ENCODE results near the gene INSIG1.

DNA sequence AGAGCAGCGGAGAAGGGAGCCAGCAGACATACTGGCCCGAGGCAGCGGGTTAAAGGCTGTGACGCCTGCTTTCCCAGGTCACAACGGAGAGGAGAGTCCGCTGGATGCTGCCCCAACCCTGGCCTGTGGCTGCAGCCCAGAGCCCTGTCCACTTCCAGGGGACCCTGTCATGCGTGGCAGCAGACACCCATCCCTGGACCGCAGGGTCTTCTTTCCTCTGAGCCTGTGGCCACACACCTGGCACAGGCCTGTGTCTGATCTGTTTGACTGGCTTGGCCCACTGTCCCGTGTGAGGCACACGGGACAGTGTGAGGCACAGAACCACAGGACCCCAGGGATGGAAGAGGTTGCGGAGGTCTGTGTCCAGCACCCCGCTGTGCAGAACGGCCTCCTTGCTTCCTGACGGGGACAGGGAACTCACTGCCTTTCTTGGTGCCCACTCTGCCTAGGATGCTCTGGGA is 42.4 kb downstream of the INSIG1 start:
- TF ChIP-seq POLR2AphosphoS5 (IDR thresholded peaks at IDR 0.05; ENCODE audit: low read depth) (no peak), EZH2 (IDR thresholded peaks at IDR 0.05; ENCODE audit: low read depth, unreplicated experiment) (no peak), EZH2phosphoT487 (IDR thresholded peaks at IDR 0.05; ENCODE audit: unreplicated experiment) (no peak), JUNB (IDR thresholded peaks at IDR 0.05; ENCODE audit: unreplicated experiment) (no peak), NANOG (IDR thresholded peaks at IDR 0.05; ENCODE audit: borderline replicate concordance) (no peak), CREB1 (CRISPR knock-in tag; IDR thresholded peaks at IDR 0.05; ENCODE audit: low read depth) (no peak), STAT1 (IDR thresholded peaks at IDR 0.05; ENCODE audit: unreplicated experiment) (no peak), ZNF114 (CRISPR knock-in tag; IDR thresholded peaks at IDR 0.05) (no peak)
- TF ChIP-seq, protein P1, sequence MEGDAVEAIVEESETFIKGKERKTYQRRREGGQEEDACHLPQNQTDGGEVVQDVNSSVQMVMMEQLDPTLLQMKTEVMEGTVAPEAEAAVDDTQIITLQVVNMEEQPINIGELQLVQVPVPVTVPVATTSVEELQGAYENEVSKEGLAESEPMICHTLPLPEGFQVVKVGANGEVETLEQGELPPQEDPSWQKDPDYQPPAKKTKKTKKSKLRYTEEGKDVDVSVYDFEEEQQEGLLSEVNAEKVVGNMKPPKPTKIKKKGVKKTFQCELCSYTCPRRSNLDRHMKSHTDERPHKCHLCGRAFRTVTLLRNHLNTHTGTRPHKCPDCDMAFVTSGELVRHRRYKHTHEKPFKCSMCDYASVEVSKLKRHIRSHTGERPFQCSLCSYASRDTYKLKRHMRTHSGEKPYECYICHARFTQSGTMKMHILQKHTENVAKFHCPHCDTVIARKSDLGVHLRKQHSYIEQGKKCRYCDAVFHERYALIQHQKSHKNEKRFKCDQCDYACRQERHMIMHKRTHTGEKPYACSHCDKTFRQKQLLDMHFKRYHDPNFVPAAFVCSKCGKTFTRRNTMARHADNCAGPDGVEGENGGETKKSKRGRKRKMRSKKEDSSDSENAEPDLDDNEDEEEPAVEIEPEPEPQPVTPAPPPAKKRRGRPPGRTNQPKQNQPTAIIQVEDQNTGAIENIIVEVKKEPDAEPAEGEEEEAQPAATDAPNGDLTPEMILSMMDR (conservative IDR thresholded peaks at IDR 0.05; ENCODE audit: low read depth in 2 of 2) = no peak
- TF ChIP-seq, protein P2, sequence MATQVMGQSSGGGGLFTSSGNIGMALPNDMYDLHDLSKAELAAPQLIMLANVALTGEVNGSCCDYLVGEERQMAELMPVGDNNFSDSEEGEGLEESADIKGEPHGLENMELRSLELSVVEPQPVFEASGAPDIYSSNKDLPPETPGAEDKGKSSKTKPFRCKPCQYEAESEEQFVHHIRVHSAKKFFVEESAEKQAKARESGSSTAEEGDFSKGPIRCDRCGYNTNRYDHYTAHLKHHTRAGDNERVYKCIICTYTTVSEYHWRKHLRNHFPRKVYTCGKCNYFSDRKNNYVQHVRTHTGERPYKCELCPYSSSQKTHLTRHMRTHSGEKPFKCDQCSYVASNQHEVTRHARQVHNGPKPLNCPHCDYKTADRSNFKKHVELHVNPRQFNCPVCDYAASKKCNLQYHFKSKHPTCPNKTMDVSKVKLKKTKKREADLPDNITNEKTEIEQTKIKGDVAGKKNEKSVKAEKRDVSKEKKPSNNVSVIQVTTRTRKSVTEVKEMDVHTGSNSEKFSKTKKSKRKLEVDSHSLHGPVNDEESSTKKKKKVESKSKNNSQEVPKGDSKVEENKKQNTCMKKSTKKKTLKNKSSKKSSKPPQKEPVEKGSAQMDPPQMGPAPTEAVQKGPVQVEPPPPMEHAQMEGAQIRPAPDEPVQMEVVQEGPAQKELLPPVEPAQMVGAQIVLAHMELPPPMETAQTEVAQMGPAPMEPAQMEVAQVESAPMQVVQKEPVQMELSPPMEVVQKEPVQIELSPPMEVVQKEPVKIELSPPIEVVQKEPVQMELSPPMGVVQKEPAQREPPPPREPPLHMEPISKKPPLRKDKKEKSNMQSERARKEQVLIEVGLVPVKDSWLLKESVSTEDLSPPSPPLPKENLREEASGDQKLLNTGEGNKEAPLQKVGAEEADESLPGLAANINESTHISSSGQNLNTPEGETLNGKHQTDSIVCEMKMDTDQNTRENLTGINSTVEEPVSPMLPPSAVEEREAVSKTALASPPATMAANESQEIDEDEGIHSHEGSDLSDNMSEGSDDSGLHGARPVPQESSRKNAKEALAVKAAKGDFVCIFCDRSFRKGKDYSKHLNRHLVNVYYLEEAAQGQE (IDR thresholded peaks at IDR 0.05; ENCODE audit: unreplicated experiment) = no peak
- TF ChIP-seq, protein P3, sequence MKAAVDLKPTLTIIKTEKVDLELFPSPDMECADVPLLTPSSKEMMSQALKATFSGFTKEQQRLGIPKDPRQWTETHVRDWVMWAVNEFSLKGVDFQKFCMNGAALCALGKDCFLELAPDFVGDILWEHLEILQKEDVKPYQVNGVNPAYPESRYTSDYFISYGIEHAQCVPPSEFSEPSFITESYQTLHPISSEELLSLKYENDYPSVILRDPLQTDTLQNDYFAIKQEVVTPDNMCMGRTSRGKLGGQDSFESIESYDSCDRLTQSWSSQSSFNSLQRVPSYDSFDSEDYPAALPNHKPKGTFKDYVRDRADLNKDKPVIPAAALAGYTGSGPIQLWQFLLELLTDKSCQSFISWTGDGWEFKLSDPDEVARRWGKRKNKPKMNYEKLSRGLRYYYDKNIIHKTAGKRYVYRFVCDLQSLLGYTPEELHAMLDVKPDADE (IDR thresholded peaks at IDR 0.05) = no peak
- TF ChIP-seq, protein P4, sequence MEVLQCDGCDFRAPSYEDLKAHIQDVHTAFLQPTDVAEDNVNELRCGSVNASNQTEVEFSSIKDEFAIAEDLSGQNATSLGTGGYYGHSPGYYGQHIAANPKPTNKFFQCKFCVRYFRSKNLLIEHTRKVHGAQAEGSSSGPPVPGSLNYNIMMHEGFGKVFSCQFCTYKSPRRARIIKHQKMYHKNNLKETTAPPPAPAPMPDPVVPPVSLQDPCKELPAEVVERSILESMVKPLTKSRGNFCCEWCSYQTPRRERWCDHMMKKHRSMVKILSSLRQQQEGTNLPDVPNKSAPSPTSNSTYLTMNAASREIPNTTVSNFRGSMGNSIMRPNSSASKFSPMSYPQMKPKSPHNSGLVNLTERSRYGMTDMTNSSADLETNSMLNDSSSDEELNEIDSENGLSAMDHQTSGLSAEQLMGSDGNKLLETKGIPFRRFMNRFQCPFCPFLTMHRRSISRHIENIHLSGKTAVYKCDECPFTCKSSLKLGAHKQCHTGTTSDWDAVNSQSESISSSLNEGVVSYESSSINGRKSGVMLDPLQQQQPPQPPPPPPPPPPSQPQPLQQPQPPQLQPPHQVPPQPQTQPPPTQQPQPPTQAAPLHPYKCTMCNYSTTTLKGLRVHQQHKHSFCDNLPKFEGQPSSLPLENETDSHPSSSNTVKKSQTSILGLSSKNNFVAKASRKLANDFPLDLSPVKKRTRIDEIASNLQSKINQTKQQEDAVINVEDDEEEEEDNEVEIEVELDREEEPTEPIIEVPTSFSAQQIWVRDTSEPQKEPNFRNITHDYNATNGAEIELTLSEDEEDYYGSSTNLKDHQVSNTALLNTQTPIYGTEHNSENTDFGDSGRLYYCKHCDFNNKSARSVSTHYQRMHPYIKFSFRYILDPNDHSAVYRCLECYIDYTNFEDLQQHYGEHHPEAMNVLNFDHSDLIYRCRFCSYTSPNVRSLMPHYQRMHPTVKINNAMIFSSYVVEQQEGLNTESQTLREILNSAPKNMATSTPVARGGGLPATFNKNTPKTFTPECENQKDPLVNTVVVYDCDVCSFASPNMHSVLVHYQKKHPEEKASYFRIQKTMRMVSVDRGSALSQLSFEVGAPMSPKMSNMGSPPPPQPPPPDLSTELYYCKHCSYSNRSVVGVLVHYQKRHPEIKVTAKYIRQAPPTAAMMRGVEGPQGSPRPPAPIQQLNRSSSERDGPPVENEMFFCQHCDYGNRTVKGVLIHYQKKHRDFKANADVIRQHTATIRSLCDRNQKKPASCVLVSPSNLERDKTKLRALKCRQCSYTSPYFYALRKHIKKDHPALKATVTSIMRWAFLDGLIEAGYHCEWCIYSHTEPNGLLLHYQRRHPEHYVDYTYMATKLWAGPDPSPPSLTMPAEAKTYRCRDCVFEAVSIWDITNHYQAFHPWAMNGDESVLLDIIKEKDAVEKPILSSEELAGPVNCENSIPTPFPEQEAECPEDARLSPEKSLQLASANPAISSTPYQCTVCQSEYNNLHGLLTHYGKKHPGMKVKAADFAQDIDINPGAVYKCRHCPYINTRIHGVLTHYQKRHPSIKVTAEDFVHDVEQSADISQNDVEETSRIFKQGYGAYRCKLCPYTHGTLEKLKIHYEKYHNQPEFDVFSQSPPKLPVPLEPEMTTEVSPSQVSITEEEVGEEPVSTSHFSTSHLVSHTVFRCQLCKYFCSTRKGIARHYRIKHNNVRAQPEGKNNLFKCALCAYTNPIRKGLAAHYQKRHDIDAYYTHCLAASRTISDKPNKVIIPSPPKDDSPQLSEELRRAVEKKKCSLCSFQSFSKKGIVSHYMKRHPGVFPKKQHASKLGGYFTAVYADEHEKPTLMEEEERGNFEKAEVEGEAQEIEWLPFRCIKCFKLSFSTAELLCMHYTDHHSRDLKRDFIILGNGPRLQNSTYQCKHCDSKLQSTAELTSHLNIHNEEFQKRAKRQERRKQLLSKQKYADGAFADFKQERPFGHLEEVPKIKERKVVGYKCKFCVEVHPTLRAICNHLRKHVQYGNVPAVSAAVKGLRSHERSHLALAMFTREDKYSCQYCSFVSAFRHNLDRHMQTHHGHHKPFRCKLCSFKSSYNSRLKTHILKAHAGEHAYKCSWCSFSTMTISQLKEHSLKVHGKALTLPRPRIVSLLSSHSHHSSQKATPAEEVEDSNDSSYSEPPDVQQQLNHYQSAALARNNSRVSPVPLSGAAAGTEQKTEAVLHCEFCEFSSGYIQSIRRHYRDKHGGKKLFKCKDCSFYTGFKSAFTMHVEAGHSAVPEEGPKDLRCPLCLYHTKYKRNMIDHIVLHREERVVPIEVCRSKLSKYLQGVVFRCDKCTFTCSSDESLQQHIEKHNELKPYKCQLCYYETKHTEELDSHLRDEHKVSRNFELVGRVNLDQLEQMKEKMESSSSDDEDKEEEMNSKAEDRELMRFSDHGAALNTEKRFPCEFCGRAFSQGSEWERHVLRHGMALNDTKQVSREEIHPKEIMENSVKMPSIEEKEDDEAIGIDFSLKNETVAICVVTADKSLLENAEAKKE (CRISPR knock-in tag; IDR thresholded peaks at IDR 0.05) = no peak

Measured in GM23338 (cell line).